ENCODE results near the gene WASF2. TPM values are rescaled to one million over a fixed set of nuclear protein-coding genes. Genes with fewer than 3 reads are reported as not detected.

Gene WASF2
- total RNA-seq, 1 donor from 2014 or later = 35.0 TPM

DNA sequence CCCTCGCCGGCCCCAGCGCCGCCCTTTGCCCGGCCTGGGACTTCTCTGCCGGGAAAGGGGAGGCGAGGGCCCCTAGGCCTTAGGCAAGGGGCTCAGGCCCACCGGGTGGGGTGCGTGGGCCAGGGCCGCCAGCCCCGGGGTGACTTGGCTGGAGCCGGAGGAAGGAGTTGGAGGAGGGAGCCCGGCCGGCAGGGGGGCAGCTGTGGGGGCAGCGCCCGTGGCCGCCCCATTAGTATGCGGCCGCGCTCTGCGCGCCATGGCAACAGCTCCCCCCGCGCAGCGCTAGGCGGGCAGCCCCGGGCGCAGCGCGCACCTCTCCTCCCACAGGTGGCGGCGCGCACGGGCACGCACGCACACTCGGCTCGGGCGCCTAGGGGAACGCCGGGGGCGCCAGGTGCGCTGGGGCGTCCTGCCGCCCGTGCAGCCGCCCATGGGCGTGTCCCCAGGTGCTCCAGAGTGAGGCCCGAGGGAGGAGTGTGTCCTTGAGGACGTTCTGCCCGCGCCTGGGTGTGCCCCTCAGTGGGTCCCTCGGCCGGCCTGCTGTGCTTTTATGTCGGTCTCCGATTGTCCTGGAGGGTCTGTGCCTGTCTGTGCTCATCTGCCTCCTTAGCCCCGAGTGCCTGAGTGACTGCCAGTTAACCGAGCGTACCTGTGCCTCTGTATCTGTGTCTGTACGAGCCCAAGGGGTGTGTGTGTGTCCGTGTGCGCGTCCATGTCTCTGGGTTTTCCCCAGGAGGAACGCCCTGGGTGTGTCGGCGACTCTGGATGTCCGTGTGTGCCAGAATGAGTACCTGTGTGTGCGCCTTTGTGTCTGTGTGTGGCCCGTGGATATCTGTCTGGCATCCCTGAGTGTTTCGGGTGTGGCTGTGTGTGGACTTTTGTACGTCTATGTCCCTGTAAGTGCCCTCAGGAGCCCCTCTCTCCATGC lies 38.2 kb upstream of the WASF2 start:
- peaks cover 73% of the 10 kb centered on the region for H3K4me1 Mint-ChIP-seq
- Histone ChIP-seq H4K20me1 (ENCODE audit: low read depth) (peaks cover 5% of the 10 kb centered on the region), H3F3A (ENCODE audit: low read depth) (peaks cover 53% of the 10 kb centered on the region), H3K4me2 (peak overlapping the region; percentile 97), H3K27ac (no peak overlapping the region), H3K9ac (no peak overlapping the region), H2AFZ (replicated peaks) (peak overlapping the region; percentile 11), H3K27me3 (no peaks in the 10 kb centered on the region), H3K4me3 (peak overlapping the region; percentile 56), H3K4me1 (peaks cover 50% of the 10 kb centered on the region), H3K36me3 (no peaks in the 10 kb centered on the region), H3K9me3 (ENCODE audit: low read depth) (no peaks in the 10 kb centered on the region), H3K79me2 (ENCODE audit: low read depth) (no peaks in the 10 kb centered on the region)
- peaks cover 13% of the 10 kb centered on the region for H3K27me3 Mint-ChIP-seq (ENCODE audit: insufficient read depth, low read depth)
- peak overlapping the region; percentile 84 for H3K27ac Mint-ChIP-seq
- H3K36me3 Mint-ChIP-seq = peaks cover 10% of the 10 kb centered on the region
- H3K9me3 Mint-ChIP-seq = peaks cover 2% of the 10 kb centered on the region
- TF ChIP-seq, protein P1, sequence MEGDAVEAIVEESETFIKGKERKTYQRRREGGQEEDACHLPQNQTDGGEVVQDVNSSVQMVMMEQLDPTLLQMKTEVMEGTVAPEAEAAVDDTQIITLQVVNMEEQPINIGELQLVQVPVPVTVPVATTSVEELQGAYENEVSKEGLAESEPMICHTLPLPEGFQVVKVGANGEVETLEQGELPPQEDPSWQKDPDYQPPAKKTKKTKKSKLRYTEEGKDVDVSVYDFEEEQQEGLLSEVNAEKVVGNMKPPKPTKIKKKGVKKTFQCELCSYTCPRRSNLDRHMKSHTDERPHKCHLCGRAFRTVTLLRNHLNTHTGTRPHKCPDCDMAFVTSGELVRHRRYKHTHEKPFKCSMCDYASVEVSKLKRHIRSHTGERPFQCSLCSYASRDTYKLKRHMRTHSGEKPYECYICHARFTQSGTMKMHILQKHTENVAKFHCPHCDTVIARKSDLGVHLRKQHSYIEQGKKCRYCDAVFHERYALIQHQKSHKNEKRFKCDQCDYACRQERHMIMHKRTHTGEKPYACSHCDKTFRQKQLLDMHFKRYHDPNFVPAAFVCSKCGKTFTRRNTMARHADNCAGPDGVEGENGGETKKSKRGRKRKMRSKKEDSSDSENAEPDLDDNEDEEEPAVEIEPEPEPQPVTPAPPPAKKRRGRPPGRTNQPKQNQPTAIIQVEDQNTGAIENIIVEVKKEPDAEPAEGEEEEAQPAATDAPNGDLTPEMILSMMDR (IDR thresholded peaks at IDR 0.05) = no peak
- no peak for TF ChIP-seq EZH2phosphoT487 (IDR thresholded peaks at IDR 0.05)
- no peak for TF ChIP-seq EZH2 (IDR thresholded peaks at IDR 0.05)
- peak overlapping the region; percentile 83 for H3K4me3 Mint-ChIP-seq
- peak; percentile 84 for DNase-seq (ENCODE audit: low spot score)

DNA sequence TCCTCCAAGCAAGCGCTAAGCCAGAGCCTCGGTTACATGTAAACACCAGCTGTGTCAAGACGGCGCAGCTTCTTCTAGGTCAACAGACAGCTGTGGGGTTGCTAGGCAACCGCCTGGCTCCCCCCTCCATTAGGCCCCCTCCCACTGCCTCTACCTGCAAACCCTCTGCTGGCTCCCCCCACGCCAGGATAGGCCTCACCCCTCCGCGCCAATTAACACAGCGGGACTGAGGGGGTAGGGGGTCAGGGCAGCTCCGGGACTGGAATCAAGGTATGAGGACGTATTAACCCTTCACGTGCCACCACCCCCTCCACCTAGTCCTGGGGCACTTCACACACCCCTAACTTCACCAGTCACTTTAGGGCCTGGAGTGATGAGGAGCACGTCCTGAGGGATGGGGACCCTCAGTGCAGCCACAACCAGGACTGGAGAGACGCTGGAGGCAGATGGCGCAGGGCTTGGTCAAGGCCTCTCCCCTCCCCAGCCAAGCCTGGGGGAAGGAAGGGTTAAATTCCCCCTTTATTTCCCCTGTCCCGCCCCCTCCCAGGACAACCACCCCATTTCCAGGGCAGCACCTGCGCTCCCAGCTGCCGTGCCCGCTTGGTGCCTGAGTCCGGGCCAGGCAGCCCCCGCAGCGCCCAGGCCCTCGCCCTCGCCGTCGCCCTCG lies 37.4 kb upstream of the WASF2 start:
- Mint-ChIP-seq H3K36me3 (peaks cover 4% of the 10 kb centered on the region), H3K27me3 (ENCODE audit: insufficient read depth, low read depth) (peaks cover 15% of the 10 kb centered on the region), H3K4me3 (peak overlapping the region; percentile 77), H3K9me3 (peaks cover 2% of the 10 kb centered on the region), H3K27ac (peak overlapping the region; percentile 20), H3K4me1 (peaks cover 76% of the 10 kb centered on the region)
- H3K79me2 ChIP-seq (ENCODE audit: low read depth) = no peaks in the 10 kb centered on the region
- H3K4me2 ChIP-seq = peak overlapping the region; percentile 97
- H4K20me1 ChIP-seq (ENCODE audit: low read depth) = peaks cover 5% of the 10 kb centered on the region
- peaks cover 53% of the 10 kb centered on the region for H3F3A ChIP-seq (ENCODE audit: low read depth)
- peak; percentile 87 for DNase-seq (ENCODE audit: low spot score)
- no peak overlapping the region for H3K27ac ChIP-seq
- H3K27me3 ChIP-seq = no peaks in the 10 kb centered on the region
- TF ChIP-seq, protein P1 (IDR thresholded peaks at IDR 0.05) = no peak
- TF ChIP-seq EZH2phosphoT487 (IDR thresholded peaks at IDR 0.05) = no peak
- TF ChIP-seq EZH2 (IDR thresholded peaks at IDR 0.05) = no peak
- H3K4me3 ChIP-seq = peak overlapping the region; percentile 56
- H3K9ac ChIP-seq = no peak overlapping the region
- H3K36me3 ChIP-seq = no peaks in the 10 kb centered on the region
- H3K9me3 ChIP-seq (ENCODE audit: low read depth) = no peaks in the 10 kb centered on the region
- peaks cover 58% of the 10 kb centered on the region for H3K4me1 ChIP-seq
- H2AFZ ChIP-seq (replicated peaks) = peak overlapping the region; percentile 11

DNA sequence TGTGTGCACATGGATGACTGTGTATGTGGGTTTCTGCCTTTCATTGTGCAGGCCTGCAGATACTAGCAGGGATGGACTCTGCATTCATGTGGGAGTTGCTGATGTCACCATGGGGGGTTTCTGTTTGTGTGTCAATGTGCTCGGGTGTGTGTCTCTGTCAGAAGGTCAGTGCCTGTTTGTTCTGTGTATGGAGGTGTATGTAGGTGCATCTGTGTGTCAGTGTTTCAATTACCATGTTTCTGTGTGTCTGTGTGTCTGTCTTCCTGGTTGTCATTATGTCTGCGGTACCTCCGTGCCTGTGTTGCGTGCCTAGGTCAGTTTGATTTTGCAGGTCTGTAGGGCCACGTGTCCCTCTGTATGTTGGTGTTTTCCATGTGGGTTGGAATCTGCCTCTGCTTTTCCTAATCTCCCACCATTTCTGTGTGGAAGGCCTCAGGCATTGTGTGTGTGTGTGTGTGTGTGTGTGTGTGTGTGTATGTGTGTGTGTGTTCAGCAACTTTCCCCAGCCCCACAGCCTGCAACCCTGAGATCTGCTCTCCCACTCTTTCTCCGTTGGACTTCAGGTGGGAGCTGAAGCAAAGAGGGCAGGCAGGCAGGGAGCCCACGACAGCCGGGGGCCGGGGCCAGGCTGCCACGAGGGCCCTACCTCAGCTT lies 36.7 kb upstream of the WASF2 start:
- Histone ChIP-seq H3K27me3 (no peaks in the 10 kb centered on the region), H3K4me3 (peak overlapping the region; percentile 56), H3K9ac (no peak overlapping the region), H3K36me3 (no peaks in the 10 kb centered on the region), H3K79me2 (ENCODE audit: low read depth) (no peaks in the 10 kb centered on the region), H3K27ac (no peak overlapping the region), H3K9me3 (ENCODE audit: low read depth) (no peaks in the 10 kb centered on the region), H3K4me1 (peaks cover 59% of the 10 kb centered on the region), H3F3A (ENCODE audit: low read depth) (peaks cover 53% of the 10 kb centered on the region), H4K20me1 (ENCODE audit: low read depth) (peaks cover 5% of the 10 kb centered on the region), H2AFZ (replicated peaks) (no peak overlapping the region), H3K4me2 (peak overlapping the region; percentile 97)
- Mint-ChIP-seq H3K4me1 (peaks cover 77% of the 10 kb centered on the region), H3K9me3 (peaks cover 2% of the 10 kb centered on the region), H3K27ac (peak overlapping the region; percentile 98), H3K36me3 (peaks cover 2% of the 10 kb centered on the region), H3K27me3 (ENCODE audit: insufficient read depth, low read depth) (peaks cover 15% of the 10 kb centered on the region), H3K4me3 (peak overlapping the region; percentile 77)
- TF ChIP-seq EZH2phosphoT487 (IDR thresholded peaks at IDR 0.05) (no peak), EZH2 (IDR thresholded peaks at IDR 0.05) (no peak)
- TF ChIP-seq, protein P1 (IDR thresholded peaks at IDR 0.05) = no peak
- no peak for DNase-seq (ENCODE audit: low spot score)

Data from neural progenitor cell (in vitro differentiated cells).